Smooth muscle cell (in vitro differentiated cells): ENCODE data around the gene POU3F3. TPM values are rescaled to one million over a fixed set of nuclear protein-coding genes. Genes with fewer than 3 reads are reported as not detected.
A peak's percentile ranks its signal among the peaks of the same experiment; 100 is the strongest.

Experiments
- DNase-seq: peaks from one replicate; lab custom pipeline; 2025; ENCODE audit not compliant: unreplicated experiment; lab: John Stamatoyannopoulos, UW
- H2AFZ ChIP-seq: fragments of 200-600 bp; sonication (generic); 2 replicates; pipeline ENCODE4 v1.6.0; 2016; ENCODE audit warnings: antibody characterized with exemption, low read depth, mild to moderate bottlenecking
- H3F3A ChIP-seq: fragments of 200-600 bp; sonication (generic); 2 replicates; pipeline ENCODE4 v1.6.0; 2017; ENCODE audit warnings: antibody characterized with exemption, low read depth
- H3K27ac ChIP-seq: fragments of 200-600 bp; sonication (generic); 2 replicates; pipeline ENCODE4 v1.5.1; 2016; ENCODE audit warnings: low read depth, mild to moderate bottlenecking
- H3K27me3 ChIP-seq: fragments of 200-600 bp; sonication (generic); 2 replicates; pipeline ENCODE4 v1.6.1; 2016; ENCODE audit warnings: low read depth, mild to moderate bottlenecking
- H3K36me3 ChIP-seq: fragments of 200-600 bp; sonication (generic); 2 replicates; pipeline ENCODE4 v1.5.1; 2016; ENCODE audit warnings: low read depth
- H3K4me1 ChIP-seq: fragments of 200-600 bp; sonication (generic); 2 replicates; pipeline ENCODE4 v1.5.1; 2016; ENCODE audit warnings: low read depth
- H3K4me2 ChIP-seq: fragments of 200-600 bp; sonication (generic); 2 replicates; pipeline ENCODE4 v1.6.0; 2016; ENCODE audit warnings: mild to moderate bottlenecking
- H3K4me3 ChIP-seq: fragments of 200-600 bp; sonication (generic); 2 replicates; pipeline ENCODE4 v1.5.1; 2016; ENCODE audit warnings: mild to moderate bottlenecking
- H3K79me2 ChIP-seq: fragments of 200-600 bp; sonication (generic); 2 replicates; pipeline ENCODE4 v1.6.0; 2016; ENCODE audit warnings: low read depth, mild to moderate bottlenecking
- H3K9ac ChIP-seq: fragments of 200-600 bp; sonication (generic); 2 replicates; pipeline ENCODE4 v1.6.0; 2016; ENCODE audit warnings: low read depth
- H3K9me3 ChIP-seq: fragments of 200-600 bp; sonication (generic); replicated peaks from 2 replicates; pipeline ENCODE4 v1.5.1; 2016; ENCODE audit warnings: low read depth
- H4K20me1 ChIP-seq: fragments of 200-600 bp; sonication (generic); 2 replicates; pipeline ENCODE4 v1.6.0; 2016; ENCODE audit warnings: low read depth
- WGBS: methylation state at CpG from one replicate; pipeline ENCODE4 v1.1.7; 2016; ENCODE audit warnings: low lambda C conversion rate; 5-methylcytosine and 5-hydroxymethylcytosine counted together
- polyA plus RNA-seq: library from polyadenylated mRNA; unstranded; fragments of >200 nt; fragmentation: Nextera tagmentation; extraction: Ambion mirVana; gene quantifications from 2 replicates; pipeline ENCODE4 v1.2.1, GENCODE V29; 2016
- total RNA-seq: library from RNA; depleted of rRNA; stranded (reverse); fragments of >200 nt; gene quantifications from 2 replicates; pipeline ENCODE4 v1.2.3, GENCODE V29; 2014
- TF ChIP-seq, protein P1 (sequence below): fragments of 200-600 bp; sonication (generic); IDR thresholded peaks from 2 replicates; pipeline ENCODE4 v1.5.1; 2017; ENCODE audit warnings: borderline replicate concordance, mild to moderate bottlenecking, antibody characterized with exemption; ENCODE audit not compliant: insufficient read depth, poor library complexity, severe bottlenecking

Gene POU3F3
- total and polyA plus RNA-seq, 2 experiments from 2014 or later: not detected

GRCh38 chr2:104851291-104852089 is 2.4 kb upstream of the POU3F3 start:
- Histone ChIP-seq H4K20me1 (no peaks in the 10 kb centered on the region), H3K9ac (no peak overlapping the region), H3K9me3 (no peaks in the 10 kb centered on the region), H3K79me2 (no peaks in the 10 kb centered on the region), H3K27me3 (peaks cover 91% of the 10 kb centered on the region), H3K4me3 (no peak overlapping the region), H2AFZ (no peak overlapping the region), H3F3A (no peaks in the 10 kb centered on the region), H3K4me2 (peak overlapping the region; percentile 82), H3K4me1 (peaks cover 17% of the 10 kb centered on the region), H3K27ac (no peak overlapping the region), H3K36me3 (no peaks in the 10 kb centered on the region)
- no peak for DNase-seq
- TF ChIP-seq, protein P1, sequence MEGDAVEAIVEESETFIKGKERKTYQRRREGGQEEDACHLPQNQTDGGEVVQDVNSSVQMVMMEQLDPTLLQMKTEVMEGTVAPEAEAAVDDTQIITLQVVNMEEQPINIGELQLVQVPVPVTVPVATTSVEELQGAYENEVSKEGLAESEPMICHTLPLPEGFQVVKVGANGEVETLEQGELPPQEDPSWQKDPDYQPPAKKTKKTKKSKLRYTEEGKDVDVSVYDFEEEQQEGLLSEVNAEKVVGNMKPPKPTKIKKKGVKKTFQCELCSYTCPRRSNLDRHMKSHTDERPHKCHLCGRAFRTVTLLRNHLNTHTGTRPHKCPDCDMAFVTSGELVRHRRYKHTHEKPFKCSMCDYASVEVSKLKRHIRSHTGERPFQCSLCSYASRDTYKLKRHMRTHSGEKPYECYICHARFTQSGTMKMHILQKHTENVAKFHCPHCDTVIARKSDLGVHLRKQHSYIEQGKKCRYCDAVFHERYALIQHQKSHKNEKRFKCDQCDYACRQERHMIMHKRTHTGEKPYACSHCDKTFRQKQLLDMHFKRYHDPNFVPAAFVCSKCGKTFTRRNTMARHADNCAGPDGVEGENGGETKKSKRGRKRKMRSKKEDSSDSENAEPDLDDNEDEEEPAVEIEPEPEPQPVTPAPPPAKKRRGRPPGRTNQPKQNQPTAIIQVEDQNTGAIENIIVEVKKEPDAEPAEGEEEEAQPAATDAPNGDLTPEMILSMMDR: no peak
- 3% methylated on average over 27 of the region's 29 CpGs for WGBS

GRCh38 chr2:104852090-104852666 is 1.7 kb upstream of the POU3F3 start:
- H3K9ac ChIP-seq: no peak overlapping the region
- H3K27me3 ChIP-seq: peaks cover 90% of the 10 kb centered on the region
- no peaks in the 10 kb centered on the region for H3K79me2 ChIP-seq
- H3K27ac ChIP-seq: no peak overlapping the region
- no peak for DNase-seq
- peak overlapping the region; percentile 82 for H3K4me2 ChIP-seq
- no peaks in the 10 kb centered on the region for H4K20me1 ChIP-seq
- 1% methylated on average over 38 of the region's 39 CpGs for WGBS
- peaks cover 17% of the 10 kb centered on the region for H3K4me1 ChIP-seq
- H3K4me3 ChIP-seq: peak overlapping the region; percentile 40
- no peaks in the 10 kb centered on the region for H3K36me3 ChIP-seq
- TF ChIP-seq, protein P1: no peak
- H2AFZ ChIP-seq: no peak overlapping the region
- no peaks in the 10 kb centered on the region for H3K9me3 ChIP-seq
- no peaks in the 10 kb centered on the region for H3F3A ChIP-seq

GRCh38 chr2:104854498-104855220 is 744 bp downstream of the POU3F3 start:
- H3K4me2 ChIP-seq: peak overlapping the region; percentile 82
- DNase-seq: no peak
- no peak overlapping the region for H2AFZ ChIP-seq
- no peaks in the 10 kb centered on the region for H3K36me3 ChIP-seq
- H3K9ac ChIP-seq: no peak overlapping the region
- 2% methylated on average over 24 of the region's 48 CpGs for WGBS
- no peak overlapping the region for H3K27ac ChIP-seq
- peaks cover 17% of the 10 kb centered on the region for H3K4me1 ChIP-seq
- no peaks in the 10 kb centered on the region for H3F3A ChIP-seq
- H4K20me1 ChIP-seq: no peaks in the 10 kb centered on the region
- peaks cover 90% of the 10 kb centered on the region for H3K27me3 ChIP-seq
- H3K79me2 ChIP-seq: no peaks in the 10 kb centered on the region
- H3K4me3 ChIP-seq: no peak overlapping the region
- H3K9me3 ChIP-seq: no peaks in the 10 kb centered on the region
- TF ChIP-seq, protein P1: no peak
